GM12865 (cell line): Measurements from ENCODE around the gene FGFR3.

ENCODE experiments used
- DNase-seq: peaks from one replicate; pipeline ENCODE4 v3.0.0; 2010; ENCODE audit warnings: low read depth
- H3K4me3 ChIP-seq: 2 replicates; pipeline ENCODE4 v1.5.1; 2011; ENCODE audit warnings: mild to moderate bottlenecking, low read depth, low read length, control low read depth
- TF ChIP-seq, protein P1 (sequence below): IDR thresholded peaks from 2 replicates; pipeline ENCODE4 v1.5.1; 2011; ENCODE audit warnings: low read length, control low read depth, low read depth, inconsistent platforms; ENCODE audit not compliant: insufficient read depth; ENCODE audit errors: missing control alignments

The FGFR3 gene

DNA sequence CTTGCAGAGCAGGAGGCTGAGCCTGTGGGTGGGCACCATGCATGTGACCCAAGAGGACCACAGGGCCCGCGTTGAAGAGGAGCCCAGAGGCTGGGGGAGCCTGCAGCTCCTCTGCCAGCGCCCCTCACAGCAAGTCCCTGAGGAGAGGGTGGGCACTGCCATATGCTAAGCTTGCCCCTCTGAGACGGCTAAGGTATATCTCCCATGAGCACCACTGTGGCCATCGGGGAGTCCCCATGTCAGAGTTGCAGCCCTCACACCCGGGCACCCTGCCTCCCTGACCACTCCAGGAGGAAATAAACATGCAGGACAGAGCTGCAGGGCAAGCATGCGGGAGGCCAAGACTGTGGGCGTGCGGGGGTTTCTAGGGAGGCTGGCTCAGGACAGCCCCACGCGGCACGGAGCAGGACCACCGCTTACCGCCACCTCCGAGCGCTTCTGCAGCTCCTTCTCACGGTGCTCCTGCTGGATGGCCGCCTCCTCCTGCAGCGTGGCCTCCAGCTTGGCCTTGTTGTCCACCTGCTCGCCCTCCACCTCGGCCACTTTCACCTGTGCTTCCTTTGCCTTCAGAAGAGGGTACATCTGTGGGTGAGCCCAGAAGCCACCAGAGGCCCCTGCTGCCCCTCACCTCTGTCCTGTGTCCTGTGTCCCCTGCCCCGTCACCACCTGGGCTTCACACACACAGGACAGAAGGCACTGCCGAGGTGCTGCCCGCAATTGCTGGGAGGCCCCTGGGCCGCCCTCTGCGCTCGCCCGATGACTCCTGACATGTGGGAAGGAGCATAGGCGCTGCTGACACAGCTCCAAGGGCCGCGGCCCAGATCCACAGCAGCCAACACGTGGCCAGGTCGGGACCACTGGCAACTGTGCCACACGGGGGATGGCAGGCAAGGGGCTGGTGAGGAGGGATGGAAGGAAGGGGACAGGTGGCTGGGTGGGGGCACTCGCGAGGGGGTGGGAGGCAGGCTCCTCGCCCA lies 29.8 kb downstream of the FGFR3 start:
- H3K4me3 ChIP-seq: no peak overlapping the region
- TF ChIP-seq, protein P1, sequence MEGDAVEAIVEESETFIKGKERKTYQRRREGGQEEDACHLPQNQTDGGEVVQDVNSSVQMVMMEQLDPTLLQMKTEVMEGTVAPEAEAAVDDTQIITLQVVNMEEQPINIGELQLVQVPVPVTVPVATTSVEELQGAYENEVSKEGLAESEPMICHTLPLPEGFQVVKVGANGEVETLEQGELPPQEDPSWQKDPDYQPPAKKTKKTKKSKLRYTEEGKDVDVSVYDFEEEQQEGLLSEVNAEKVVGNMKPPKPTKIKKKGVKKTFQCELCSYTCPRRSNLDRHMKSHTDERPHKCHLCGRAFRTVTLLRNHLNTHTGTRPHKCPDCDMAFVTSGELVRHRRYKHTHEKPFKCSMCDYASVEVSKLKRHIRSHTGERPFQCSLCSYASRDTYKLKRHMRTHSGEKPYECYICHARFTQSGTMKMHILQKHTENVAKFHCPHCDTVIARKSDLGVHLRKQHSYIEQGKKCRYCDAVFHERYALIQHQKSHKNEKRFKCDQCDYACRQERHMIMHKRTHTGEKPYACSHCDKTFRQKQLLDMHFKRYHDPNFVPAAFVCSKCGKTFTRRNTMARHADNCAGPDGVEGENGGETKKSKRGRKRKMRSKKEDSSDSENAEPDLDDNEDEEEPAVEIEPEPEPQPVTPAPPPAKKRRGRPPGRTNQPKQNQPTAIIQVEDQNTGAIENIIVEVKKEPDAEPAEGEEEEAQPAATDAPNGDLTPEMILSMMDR: no peak
- DNase-seq: no peak

DNA sequence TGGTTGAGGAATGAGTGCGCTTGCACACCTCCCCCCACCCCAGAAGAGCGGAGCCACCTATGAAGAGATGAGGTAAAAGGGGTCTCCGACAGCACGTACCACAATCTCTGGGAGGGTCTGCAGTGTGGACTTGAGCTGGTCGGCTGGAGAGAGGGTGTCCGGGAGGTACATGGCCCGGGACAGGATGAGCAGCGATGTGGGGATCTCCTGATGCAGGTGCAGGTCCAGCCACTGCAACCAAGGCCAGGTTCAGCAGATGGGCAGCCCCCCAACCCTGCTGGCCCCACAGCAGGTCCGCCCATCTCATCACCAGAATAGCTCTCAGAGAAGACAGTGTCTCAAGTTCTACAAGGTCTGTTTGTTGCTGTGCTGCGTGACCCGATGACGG lies 30.4 kb downstream of the FGFR3 start:
- no peak overlapping the region for H3K4me3 ChIP-seq
- TF ChIP-seq, protein P1: no peak
- DNase-seq: no peak

DNA sequence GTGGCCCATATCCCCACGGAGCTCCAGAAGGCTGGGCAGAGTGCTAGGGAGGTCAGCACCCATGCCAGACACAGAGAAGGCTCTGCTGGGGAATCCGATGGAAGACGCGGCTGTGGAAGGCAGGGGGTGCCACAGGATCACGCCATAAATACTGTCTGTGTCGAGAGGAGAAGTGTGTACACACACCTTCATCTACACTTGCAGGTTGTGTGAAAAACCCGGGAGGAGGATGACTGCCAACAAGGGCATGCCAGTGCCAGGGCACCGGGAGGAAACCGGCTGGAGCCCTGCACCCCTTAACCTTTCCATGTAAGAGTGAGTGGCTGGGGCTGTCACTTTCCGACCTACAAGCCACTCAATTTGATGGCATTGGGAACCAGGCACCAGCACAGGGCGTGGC lies 31.7 kb downstream of the FGFR3 start:
- DNase-seq: no peak
- H3K4me3 ChIP-seq: no peak overlapping the region
- TF ChIP-seq, protein P1: no peak

DNA sequence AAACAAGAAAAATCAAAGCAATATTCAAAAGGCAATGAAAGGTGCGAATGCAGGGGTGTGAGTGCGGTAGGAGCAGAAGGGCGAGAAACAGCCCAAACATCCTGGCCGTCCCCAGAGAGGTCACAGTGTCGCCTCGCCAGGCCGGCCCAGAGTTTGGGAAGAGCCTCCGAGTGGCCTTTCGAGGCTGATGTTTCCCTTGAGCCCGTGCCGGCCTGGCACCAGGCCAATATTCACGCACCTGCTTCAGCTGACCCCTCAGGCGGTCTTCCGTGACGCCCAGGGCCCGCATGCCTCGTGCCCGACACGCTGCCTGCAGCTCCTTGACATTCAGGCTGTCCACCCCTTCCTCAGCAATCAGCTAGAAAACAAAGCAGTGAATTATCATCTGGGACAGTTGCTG lies 32.2 kb downstream of the FGFR3 start:
- TF ChIP-seq, protein P1: no peak
- DNase-seq: no peak
- H3K4me3 ChIP-seq: no peak overlapping the region

DNA sequence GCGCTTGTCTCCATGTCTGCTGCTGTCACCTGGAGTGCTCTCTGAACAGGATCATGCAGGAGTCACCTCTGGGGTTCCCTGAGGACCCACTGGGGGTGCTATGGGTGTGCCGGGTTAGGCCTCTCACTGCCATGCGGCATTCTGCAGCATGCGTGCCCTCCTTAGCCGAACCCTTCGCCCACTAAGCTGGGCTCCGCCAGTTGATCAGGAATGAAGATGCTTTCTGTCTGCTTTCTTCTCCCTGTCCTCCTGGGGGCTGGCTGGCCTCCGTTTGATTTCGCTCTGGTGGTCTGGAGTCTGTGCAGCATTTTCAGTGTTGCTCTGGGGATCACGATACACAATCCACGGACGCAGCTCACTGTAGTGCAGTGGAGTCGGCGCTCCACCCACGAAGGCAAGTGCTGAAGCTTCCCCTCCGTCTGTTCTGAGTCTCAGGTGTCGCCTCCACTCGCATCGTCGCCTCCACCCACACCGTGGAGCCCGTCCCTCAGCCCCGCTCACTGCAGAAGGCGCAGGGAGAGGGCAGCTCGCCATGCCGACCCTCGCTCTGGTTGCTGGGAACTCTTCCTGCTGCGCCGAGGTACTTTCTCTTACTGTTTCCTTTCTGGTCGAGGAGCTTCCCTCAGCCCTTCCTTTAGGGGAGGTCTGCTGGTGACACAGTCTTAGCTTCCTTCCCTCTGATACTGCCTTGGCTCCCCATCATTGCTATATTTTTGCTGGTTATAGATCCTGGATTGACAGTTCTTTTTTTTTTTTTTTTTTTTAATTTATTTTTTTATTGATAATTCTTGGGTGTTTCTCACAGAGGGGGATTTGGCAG lies 33.6 kb downstream of the FGFR3 start:
- H3K4me3 ChIP-seq: no peak overlapping the region
- DNase-seq: no peak
- TF ChIP-seq, protein P1: no peak

DNA sequence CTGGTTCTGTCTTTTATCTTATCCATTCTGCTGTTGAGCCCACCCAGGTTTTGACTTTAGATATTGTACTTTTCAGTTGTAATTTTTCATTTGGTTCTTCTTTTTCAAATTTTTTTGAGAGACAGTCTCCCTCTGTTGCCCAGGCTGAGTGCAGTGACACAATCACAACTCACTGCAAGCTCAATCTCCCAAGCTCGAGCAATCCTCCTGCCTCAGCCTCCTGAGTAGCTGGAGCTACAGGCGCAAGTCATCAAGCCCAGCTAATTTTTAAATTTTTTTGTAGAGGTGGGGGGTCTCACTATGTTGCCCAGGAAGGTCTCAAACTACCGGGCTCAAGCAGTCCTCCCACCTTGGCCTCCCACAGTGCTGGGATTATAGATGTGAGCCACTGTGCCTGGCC lies 37.1 kb downstream of the FGFR3 start:
- no peak for DNase-seq
- TF ChIP-seq, protein P1: no peak
- no peak overlapping the region for H3K4me3 ChIP-seq
